ENCODE measurements around the gene ADCY2. TPM values are rescaled to one million over a fixed set of nuclear protein-coding genes. Genes with fewer than 3 reads are reported as not detected.

ADCY2 gene
- total RNA-seq, 1 experiment from 2014 or later = 31.3 TPM

GRCh38 chr5:7805379-7805778 is 409.4 kb downstream of the ADCY2 start:
- H4K8ac ChIP-seq (replicated peaks; ENCODE audit: insufficient read length, low read depth, low read length) = no peak overlapping the region
- H3K27me3 Mint-ChIP-seq (ENCODE audit: low read depth) = no peaks in the 10 kb centered on the region
- no peak overlapping the region for H2BK15ac ChIP-seq (ENCODE audit: low read depth, low read length)
- H3K9me3 Mint-ChIP-seq = no peaks in the 10 kb centered on the region
- no peak overlapping the region for H3K27ac ChIP-seq (ENCODE audit: insufficient read length, low read depth, low read length)
- no peaks in the 10 kb centered on the region for H3K79me2 ChIP-seq (ENCODE audit: insufficient read depth, low read length)
- H3K56ac ChIP-seq (ENCODE audit: insufficient read length, low read depth, low read length) = no peak overlapping the region
- H3K9ac ChIP-seq (ENCODE audit: extremely low read depth, insufficient read length, low read length) = no peak overlapping the region
- no peak overlapping the region for H3K23ac ChIP-seq (ENCODE audit: insufficient read length, low read depth, low read length)
- no CpG with 5 or more reads among the region's 2 CpGs for WGBS (ENCODE audit: extremely low coverage, insufficient read length, low lambda C conversion rate)
- H2BK20ac ChIP-seq (ENCODE audit: low read depth, low read length, poor library complexity, severe bottlenecking) = no peak overlapping the region
- no peaks in the 10 kb centered on the region for H3K79me1 ChIP-seq (ENCODE audit: insufficient read depth, low read depth, low read length, poor library complexity, severe bottlenecking)
- H3K4me1 Mint-ChIP-seq = no peaks in the 10 kb centered on the region
- H3K18ac ChIP-seq (ENCODE audit: insufficient read length, low read depth, low read length) = no peak overlapping the region
- no peaks in the 10 kb centered on the region for H3K4me1 ChIP-seq (ENCODE audit: insufficient read depth, low read length)
- H3K4me2 ChIP-seq (ENCODE audit: insufficient read depth, insufficient read length, low read length) = no peak overlapping the region
- no peaks in the 10 kb centered on the region for H3K27me3 ChIP-seq (ENCODE audit: insufficient read depth, low read length)
- no peak overlapping the region for H3K4me3 Mint-ChIP-seq
- no peak overlapping the region for H3K14ac ChIP-seq (ENCODE audit: insufficient read depth, low read length)
- no peaks in the 10 kb centered on the region for H3K9me3 ChIP-seq (ENCODE audit: control insufficient read depth, low read depth, low read length)
- H2AK5ac ChIP-seq (ENCODE audit: insufficient read length, low read length) = no peak overlapping the region
- no peak overlapping the region for H4K91ac ChIP-seq (ENCODE audit: insufficient read length, low read depth, low read length)
- no peak overlapping the region for H2AFZ ChIP-seq (ENCODE audit: low read length)
- no peaks in the 10 kb centered on the region for H4K20me1 ChIP-seq (ENCODE audit: control insufficient read depth, insufficient read depth, insufficient read length)
- H4K5ac ChIP-seq (ENCODE audit: insufficient read length, low read depth, low read length) = no peak overlapping the region
- no peak overlapping the region for H3T11ph ChIP-seq (ENCODE audit: low read length)
- TF ChIP-seq, protein P1, sequence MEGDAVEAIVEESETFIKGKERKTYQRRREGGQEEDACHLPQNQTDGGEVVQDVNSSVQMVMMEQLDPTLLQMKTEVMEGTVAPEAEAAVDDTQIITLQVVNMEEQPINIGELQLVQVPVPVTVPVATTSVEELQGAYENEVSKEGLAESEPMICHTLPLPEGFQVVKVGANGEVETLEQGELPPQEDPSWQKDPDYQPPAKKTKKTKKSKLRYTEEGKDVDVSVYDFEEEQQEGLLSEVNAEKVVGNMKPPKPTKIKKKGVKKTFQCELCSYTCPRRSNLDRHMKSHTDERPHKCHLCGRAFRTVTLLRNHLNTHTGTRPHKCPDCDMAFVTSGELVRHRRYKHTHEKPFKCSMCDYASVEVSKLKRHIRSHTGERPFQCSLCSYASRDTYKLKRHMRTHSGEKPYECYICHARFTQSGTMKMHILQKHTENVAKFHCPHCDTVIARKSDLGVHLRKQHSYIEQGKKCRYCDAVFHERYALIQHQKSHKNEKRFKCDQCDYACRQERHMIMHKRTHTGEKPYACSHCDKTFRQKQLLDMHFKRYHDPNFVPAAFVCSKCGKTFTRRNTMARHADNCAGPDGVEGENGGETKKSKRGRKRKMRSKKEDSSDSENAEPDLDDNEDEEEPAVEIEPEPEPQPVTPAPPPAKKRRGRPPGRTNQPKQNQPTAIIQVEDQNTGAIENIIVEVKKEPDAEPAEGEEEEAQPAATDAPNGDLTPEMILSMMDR (conservative IDR thresholded peaks at IDR 0.05) = peak; percentile 62
- H3K23me2 ChIP-seq (ENCODE audit: insufficient read length, low read depth, low read length, poor library complexity, severe bottlenecking) = no peaks in the 10 kb centered on the region
- no peak overlapping the region for H2BK120ac ChIP-seq (ENCODE audit: low read depth, low read length, poor library complexity, severe bottlenecking)
- no peak for DNase-seq
- no peak overlapping the region for H2BK5ac ChIP-seq (ENCODE audit: insufficient read length, low read length)
- no peak overlapping the region for H3K27ac Mint-ChIP-seq
- no peak overlapping the region for H3K4ac ChIP-seq (ENCODE audit: low read depth, low read length)
- peaks cover 11 to 15% (median 13%) of the 10 kb centered on the region in 3 experiments; a peak in 6 of 7 replicates for H3K36me3 Mint-ChIP-seq (ENCODE audit: insufficient read depth in 1 of 3, low read depth in 3 of 3)
- no peak overlapping the region for H2BK12ac ChIP-seq (ENCODE audit: insufficient read length, low read depth, low read length)

All from H9 (cell line).